ENCODE measurements around the gene RIC3.

GRCh38 chr11:8083088-8083395 is 85.8 kb downstream of the RIC3 start:
- TF ChIP-seq CTCF (IDR thresholded peaks at IDR 0.05) (no peak), POLR2A (IDR thresholded peaks at IDR 0.05) (no peak)

Data from uterus (tissue), 2 donors.